ENCODE data around the gene PPP2R2D.

DNA sequence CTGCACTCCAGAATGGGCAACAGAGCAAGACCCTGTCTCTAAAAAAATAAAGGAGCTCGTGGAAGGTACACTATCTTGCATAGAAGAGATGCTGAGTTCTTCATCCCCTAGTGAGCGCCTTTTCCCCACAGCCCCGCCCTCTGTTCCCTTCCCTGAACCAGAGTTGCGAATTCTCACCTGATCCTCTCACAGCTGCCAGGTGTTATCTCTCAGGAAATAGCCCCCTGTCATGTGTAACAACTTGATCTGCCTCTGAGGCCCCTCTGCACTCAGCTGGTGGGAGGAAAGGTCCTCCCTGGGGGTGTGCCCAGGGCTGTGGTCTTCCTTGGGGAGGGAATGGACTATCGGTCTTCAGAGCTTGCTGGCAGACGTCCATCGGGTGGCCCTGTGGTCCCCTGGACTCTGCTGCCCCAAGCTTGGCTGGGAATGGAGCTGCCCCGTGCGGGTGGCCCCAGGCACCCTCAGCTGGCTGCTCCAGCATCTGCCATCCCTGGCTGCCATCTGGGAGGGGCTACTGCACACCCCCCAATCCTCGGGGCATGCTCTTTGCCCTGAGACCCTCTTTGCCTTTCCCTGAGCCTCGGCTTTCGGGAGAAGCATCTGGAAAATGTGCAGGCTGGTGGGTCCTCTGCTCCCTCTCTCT is 102.6 kb downstream of the PPP2R2D start:
- TF ChIP-seq, protein P1, sequence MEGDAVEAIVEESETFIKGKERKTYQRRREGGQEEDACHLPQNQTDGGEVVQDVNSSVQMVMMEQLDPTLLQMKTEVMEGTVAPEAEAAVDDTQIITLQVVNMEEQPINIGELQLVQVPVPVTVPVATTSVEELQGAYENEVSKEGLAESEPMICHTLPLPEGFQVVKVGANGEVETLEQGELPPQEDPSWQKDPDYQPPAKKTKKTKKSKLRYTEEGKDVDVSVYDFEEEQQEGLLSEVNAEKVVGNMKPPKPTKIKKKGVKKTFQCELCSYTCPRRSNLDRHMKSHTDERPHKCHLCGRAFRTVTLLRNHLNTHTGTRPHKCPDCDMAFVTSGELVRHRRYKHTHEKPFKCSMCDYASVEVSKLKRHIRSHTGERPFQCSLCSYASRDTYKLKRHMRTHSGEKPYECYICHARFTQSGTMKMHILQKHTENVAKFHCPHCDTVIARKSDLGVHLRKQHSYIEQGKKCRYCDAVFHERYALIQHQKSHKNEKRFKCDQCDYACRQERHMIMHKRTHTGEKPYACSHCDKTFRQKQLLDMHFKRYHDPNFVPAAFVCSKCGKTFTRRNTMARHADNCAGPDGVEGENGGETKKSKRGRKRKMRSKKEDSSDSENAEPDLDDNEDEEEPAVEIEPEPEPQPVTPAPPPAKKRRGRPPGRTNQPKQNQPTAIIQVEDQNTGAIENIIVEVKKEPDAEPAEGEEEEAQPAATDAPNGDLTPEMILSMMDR (IDR thresholded peaks at IDR 0.05), result no peak
- no peak for TF ChIP-seq POLR2AphosphoS5 (IDR thresholded peaks at IDR 0.05; ENCODE audit: low read depth, low read length)
